Endothelial cell of umbilical vein (primary cell): ENCODE data around the gene DRC7. TPM values are rescaled to one million over a fixed set of nuclear protein-coding genes. Genes with fewer than 3 reads are reported as not detected.

Source experiments
- BruUV-seq: library from RNA; stranded (reverse); fragments of 400-500 nt; replicated peaks from 2 replicates; lab custom pipeline; 2021; lab: Mats Ljungman, UMichigan
- CTCF ChIA-PET: fragments of 300-600, 350-600 bp; sonication (Branson Sonifier 250); formaldehyde crosslinking; loops from one replicate; lab custom pipeline; 2021; ENCODE audit warnings: antibody characterized with exemption, inconsistent platforms; lab: Charles Lee
- POLR2A ChIA-PET: fragments of 300-600, 350-600 bp; sonication (Branson Sonifier 250); formaldehyde crosslinking; loops from one replicate; lab custom pipeline; 2021; ENCODE audit warnings: antibody characterized with exemption, inconsistent platforms; lab: Charles Lee
- DNase-seq: peaks from one replicate; pipeline ENCODE4 v3.0.0-alpha.2; 2011; ENCODE audit warnings: low read depth, low spot score
- FAIRE-seq: peaks from 2 replicates; lab custom pipeline; 2011; peaks lifted over from hg19 to GRCh38; lab: Jason Lieb, UNC
- H2AFZ ChIP-seq: 2 replicates; pipeline ENCODE4 v1.6.0; 2012; ENCODE audit warnings: low read depth, low read length, control low read depth, inconsistent platforms
- H3K27ac ChIP-seq: 2 replicates; pipeline ENCODE4 v1.5.1; 2011; ENCODE audit warnings: low read depth, mild to moderate bottlenecking, control low read depth, low read length, moderate library complexity; ENCODE audit not compliant: insufficient read depth
- H3K27me3 ChIP-seq, 2 experiments: 2 replicates each; pipeline versions ENCODE4 v1.6.0 to v1.6.1; 2011; ENCODE audit warnings: low read length in 2 of 2, mixed read lengths in 1 of 2; ENCODE audit not compliant: control insufficient read depth in 2 of 2, insufficient read depth in 2 of 2
- H3K36me3 ChIP-seq, 2 experiments: 2 replicates in 1 of 2; 3 replicates in 1 of 2; pipeline ENCODE4 v1.5.1; 2011; ENCODE audit warnings: low read length in 2 of 2, mild to moderate bottlenecking in 1 of 2, moderate library complexity in 1 of 2; ENCODE audit not compliant: control insufficient read depth in 2 of 2, insufficient read depth in 2 of 2; ENCODE audit errors: extremely low read depth in 1 of 2
- H3K4me1 ChIP-seq: 3 replicates; pipeline ENCODE4 v1.5.1; 2011; ENCODE audit warnings: mild to moderate bottlenecking, low read length; ENCODE audit not compliant: control insufficient read depth, insufficient read depth; ENCODE audit errors: extremely low read depth
- H3K4me2 ChIP-seq: 2 replicates; pipeline ENCODE4 v1.6.1; 2011; ENCODE audit warnings: low read length, control low read depth, mixed read lengths; ENCODE audit not compliant: insufficient read depth
- H3K4me3 ChIP-seq, 3 experiments: fragments of 200-600 bp in 1 of 3; sonication (generic), shearing (Covaris generic) in 1 of 3; replicated peaks in 1 of 3; 2 replicates each; pipeline ENCODE4 v1.5.1; 2011 to 2016; ENCODE audit warnings: control low read depth in 3 of 3, low read length in 3 of 3, mild to moderate bottlenecking in 2 of 3, inconsistent platforms in 1 of 3, low read depth in 1 of 3, moderate library complexity in 1 of 3; ENCODE audit not compliant: insufficient read depth in 1 of 3
- H3K79me2 ChIP-seq: 2 replicates; pipeline ENCODE4 v1.6.0; 2012; ENCODE audit warnings: low read length, inconsistent platforms; ENCODE audit not compliant: control insufficient read depth, insufficient read depth
- H3K9ac ChIP-seq: replicated peaks from 2 replicates; pipeline ENCODE3; 2011; ENCODE audit warnings: low read length, control low read depth; ENCODE audit not compliant: insufficient read depth; ENCODE audit errors: extremely low read depth
- H3K9me1 ChIP-seq: replicated peaks from 3 replicates; pipeline ENCODE4 v1.6.0; 2011; ENCODE audit warnings: mild to moderate bottlenecking, low read length; ENCODE audit not compliant: control insufficient read depth, insufficient read depth; ENCODE audit errors: extremely low read depth
- H3K9me3 ChIP-seq: replicated peaks from 2 replicates; pipeline ENCODE4 v1.5.1; 2012; ENCODE audit warnings: low read length, inconsistent platforms; ENCODE audit not compliant: control insufficient read depth, insufficient read depth
- H4K20me1 ChIP-seq: replicated peaks from 2 replicates; pipeline ENCODE3; 2011; ENCODE audit warnings: mild to moderate bottlenecking, low read length; ENCODE audit not compliant: control insufficient read depth, insufficient read depth; ENCODE audit errors: extremely low read depth
- CTCF ChIP-seq, 2 donors: IDR thresholded peaks; 1 replicate in 1 of 2; 2 replicates in 1 of 2; pipeline ENCODE4 v1.5.1; 2011; ENCODE audit warnings: low read length in 2 of 2, mild to moderate bottlenecking in 2 of 2, moderate library complexity in 2 of 2, control low read depth in 1 of 2, inconsistent platforms in 1 of 2, low read depth in 1 of 2; ENCODE audit not compliant: insufficient read depth in 1 of 2; ENCODE audit errors: extremely low read depth in 1 of 2
- EZH2 ChIP-seq: IDR thresholded peaks from 2 replicates; pipeline ENCODE4 v1.6.1; 2012; ENCODE audit warnings: borderline replicate concordance, low read depth, mild to moderate bottlenecking, moderate library complexity, low read length, inconsistent platforms; ENCODE audit not compliant: severe bottlenecking
- FOS ChIP-seq: IDR thresholded peaks from 2 replicates; pipeline ENCODE4 v1.6.1; 2011; ENCODE audit warnings: mild to moderate bottlenecking, low read length, moderate library complexity, borderline replicate concordance; ENCODE audit not compliant: insufficient read depth
- GATA2 ChIP-seq: IDR thresholded peaks from 2 replicates; pipeline ENCODE4 v1.7.0; 2011; ENCODE audit warnings: low read depth, mild to moderate bottlenecking, moderate library complexity, mixed read lengths, low read length; ENCODE audit not compliant: insufficient read length, insufficient read depth
- JUN ChIP-seq: IDR thresholded peaks from 2 replicates; pipeline ENCODE4 v1.6.1; 2011; ENCODE audit warnings: borderline replicate concordance, low read depth; ENCODE audit not compliant: insufficient read length, insufficient read depth
- MAX ChIP-seq: IDR thresholded peaks from 2 replicates; pipeline ENCODE4 v1.6.1; 2011; ENCODE audit not compliant: insufficient read depth, insufficient read length
- MYC ChIP-seq: IDR thresholded peaks from one replicate; pipeline ENCODE4 v1.6.1; 2011; ENCODE audit warnings: mild to moderate bottlenecking, low read depth, low read length
- POLR2A ChIP-seq: IDR thresholded peaks from 2 replicates; pipeline ENCODE4 v1.6.1; 2012; ENCODE audit warnings: low read depth, mild to moderate bottlenecking, control low read depth, low read length
- POLR2AphosphoS5 ChIP-seq: IDR thresholded peaks from 2 replicates; pipeline ENCODE4 v1.6.1; 2012; ENCODE audit warnings: low read depth, mild to moderate bottlenecking, control low read depth, low read length, moderate library complexity; ENCODE audit not compliant: insufficient read depth
- dilution Hi-C: fragments of 300-500 bp; cut with MboI; formaldehyde crosslinking; loops from one replicate; pipeline ENCODE4 v1.15.0; 2019; ENCODE audit warnings: low sequenced_read_pairs; ENCODE audit not compliant: extremely low pct_ligation_motif_present
- intact Hi-C: fragments of 100-400 bp; cut with micrococcal nuclease; formaldehyde crosslinking; loops from one replicate; pipeline ENCODE4 v1.10.0; 2022
- polyA plus RNA-seq, 4 experiments: library from polyadenylated mRNA; depleted of rRNA in 3 of 4; stranded (reverse) in 3 of 4; unstranded in 1 of 4; fragments of >200 nt; gene quantifications; 2 replicates each; pipeline versions ENCODE4 v1.2.1 to v1.2.3, GENCODE V29; 2011 to 2012; ENCODE audit warnings: missing spikeins in 1 of 4
- total RNA-seq: library from RNA; stranded (reverse); gene quantifications from 2 replicates; pipeline ENCODE4 v1.2.3, GENCODE V29; 2021

Gene DRC7
- total and polyA plus RNA-seq, 2 donors (not counting 3 experiments of a cell fraction or from before 2014, with no cell fraction given), result 0.13 to 0.77 TPM

GRCh38 chr16:57689762-57690558 is 4.6 kb upstream of the DRC7 start:
- BruUV-seq, result no TSS peak
- Histone ChIP-seq H3K36me3 (no peaks in the 10 kb centered on the region), H4K20me1 (no peaks in the 10 kb centered on the region), H3K27ac (no peak overlapping the region), H3K9me3 (no peaks in the 10 kb centered on the region), H3K9ac (no peak overlapping the region), H3K4me1 (no peaks in the 10 kb centered on the region), H3K27me3 (peaks cover 4 to 7% of the 10 kb centered on the region in 2 experiments), H3K79me2 (no peaks in the 10 kb centered on the region), H3K4me2 (no peak overlapping the region), H3K9me1 (no peaks in the 10 kb centered on the region), H3K4me3 (no peak overlapping the region), H2AFZ (no peak overlapping the region)
- FAIRE-seq (no peak), DNase-seq (peak; percentile 14)
- POLR2A ChIA-PET, result no interaction called here
- TF ChIP-seq MYC (no peak), POLR2A (no peak), EZH2 (no peak), MAX (no peak), POLR2AphosphoS5 (no peak), CTCF (IDR thresholded peaks at IDR 0.05; ENCODE audit: extremely low read depth in 1 of 2, insufficient read depth in 1 of 2, low read depth in 1 of 2, low read length in 2 of 2) (no peak), GATA2 (no peak), JUN (no peak), FOS (no peak)
- dilution Hi-C loops, result no loop called here
- CTCF ChIA-PET, result no interaction called here
- intact Hi-C loops, result no loop called here
